GM18861 (cell line): ENCODE data around the gene KIRREL1.

ENCODE experiments used
- ATAC-seq: cut with Tn5 transposase; IDR thresholded peaks from one replicate; pipeline ENCODE4 v1.9.1; 2021; ENCODE audit not compliant: unreplicated experiment

KIRREL1 gene

DNA sequence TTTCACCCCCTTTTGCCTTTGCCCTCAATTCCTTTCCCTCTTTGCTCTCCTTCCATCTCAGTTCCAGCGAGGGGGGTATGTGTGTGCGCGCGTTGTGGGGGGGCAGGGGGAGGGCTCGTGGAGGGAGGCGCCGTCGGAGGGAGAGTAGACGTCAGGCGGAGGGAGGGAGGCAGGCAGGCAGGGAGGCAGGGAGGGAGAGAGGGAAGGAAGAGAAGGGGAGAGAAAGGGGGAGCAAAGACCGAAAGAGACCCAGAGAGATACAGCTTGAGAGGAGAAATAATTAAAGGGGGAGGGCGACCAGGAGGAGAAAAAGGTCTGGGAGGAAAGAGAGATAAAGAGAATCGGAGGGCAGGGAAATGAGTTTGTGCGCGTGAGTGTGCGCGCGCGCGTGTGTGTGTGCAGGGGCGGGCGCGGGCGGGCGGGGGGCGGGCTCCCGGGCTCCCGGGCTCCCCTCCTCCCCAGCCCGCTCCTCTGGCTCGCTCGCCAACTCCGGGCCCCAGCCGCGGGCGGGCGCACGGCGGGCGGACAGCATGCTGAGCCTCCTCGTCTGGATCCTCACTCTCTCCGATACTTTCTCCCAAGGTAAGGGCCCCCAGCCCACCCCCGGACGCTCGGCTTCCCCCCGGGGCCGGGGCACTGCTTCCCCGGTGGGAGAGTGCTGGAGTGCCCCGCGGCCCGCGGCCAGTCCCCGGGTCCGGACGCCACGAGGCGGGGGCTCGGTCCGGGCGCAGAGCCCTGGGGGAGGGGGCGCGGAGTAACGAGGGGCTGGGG is at the start of gene KIRREL1:
Gene KIRREL1, plus strand, starts transcription at position 499 of the 771 bp plus-strand sequence. Its CDS starts 32 bp downstream, at position 531.
- no peak for ATAC-seq

DNA sequence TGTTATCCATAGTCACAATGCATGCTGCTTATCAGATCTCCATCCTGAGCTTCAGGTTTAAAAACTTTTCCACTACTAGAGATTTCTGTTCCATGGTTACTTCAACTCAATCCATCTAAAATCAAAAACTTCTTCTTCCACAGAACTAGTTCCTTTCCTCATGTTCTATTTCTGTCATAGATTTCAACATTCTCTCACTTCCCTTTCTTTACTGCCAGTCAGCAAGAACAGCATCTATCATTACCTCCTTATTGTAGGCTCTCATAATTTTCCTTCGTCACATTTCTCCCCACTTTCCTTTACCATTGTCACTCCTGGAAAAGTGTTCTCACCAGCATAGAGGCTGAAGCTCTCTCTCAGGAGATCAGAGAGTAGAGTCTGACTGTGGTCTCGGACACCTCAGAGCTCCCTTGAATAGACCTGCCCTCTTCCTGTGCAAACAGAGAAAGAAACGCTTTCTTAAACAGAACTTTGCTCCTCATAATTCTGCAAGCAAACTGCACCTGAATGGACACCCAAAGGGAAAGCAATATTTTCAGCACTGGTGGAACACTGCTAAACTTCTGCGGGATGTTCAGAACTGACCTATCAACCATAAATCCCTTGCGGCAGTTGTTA is 48.7 kb upstream of the KIRREL1 start:
- no peak for ATAC-seq

DNA sequence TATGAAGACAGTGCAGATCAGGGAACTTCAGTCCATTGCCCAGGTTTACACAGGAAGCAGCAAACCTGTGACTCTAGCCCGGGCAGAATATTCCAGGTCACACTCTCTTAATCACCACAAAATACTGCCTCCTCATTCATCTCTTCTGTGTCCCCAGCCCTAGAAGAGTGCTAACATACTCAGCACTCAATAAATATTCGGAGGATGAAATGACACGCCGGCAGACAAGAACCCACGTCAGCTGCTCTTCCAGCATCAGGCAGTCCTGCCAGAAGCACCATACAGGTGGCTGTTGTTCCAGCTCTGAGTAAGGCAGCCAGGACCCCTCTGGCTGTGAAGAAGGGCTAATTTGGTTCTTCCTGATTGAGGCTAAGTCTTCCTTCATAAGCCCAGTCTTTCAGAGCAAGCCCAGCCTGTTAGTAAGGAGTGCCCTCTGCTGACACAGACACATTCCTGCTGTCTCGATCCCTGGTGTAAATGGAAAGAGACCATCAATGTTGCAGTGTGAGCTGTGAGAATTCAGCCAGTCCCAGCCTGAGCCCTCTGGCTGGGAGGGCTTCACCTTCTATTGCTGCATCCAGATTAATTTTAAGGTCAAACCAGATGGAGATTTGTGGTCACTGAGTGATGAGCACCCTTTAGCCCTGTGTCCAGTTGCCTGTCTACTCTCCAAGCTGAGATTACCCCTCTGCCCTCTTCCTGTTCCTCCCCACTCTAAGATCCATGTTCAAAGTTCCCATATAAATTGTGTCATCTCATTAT is 45.0 kb upstream of the KIRREL1 start:
- ATAC-seq: no peak

DNA sequence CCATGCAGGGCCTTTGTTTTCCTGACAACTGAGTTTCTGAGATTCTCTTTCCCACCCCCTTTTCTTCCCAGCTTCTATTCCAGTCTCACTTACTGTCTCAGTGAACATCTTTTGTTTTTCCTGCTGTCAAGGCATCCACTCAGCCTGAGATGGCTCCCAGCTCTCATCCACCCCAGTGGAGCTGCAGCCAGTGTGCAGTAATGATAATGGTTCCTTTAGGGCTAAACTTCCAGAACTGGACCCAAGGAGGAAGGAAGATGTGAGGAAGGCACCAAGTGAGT is 44.4 kb upstream of the KIRREL1 start:
- no peak for ATAC-seq

DNA sequence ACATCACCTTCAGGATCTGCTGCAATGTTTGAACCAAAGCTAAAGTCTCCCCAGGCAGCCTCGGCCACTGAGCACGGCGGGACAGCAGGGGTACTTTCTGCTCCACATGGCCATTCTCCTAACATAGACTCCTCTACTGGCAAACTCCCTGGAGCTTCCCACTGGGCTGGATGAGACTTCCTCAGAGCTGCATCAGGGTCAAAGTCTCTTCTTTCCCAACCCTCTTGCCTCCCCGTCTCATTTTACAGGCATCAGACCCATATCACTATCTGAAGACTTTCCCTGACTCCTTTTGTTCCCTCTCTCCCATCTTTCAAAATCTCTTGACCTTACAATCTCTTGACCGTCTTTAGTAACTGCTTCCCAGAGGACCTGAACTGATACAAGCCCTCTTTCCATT is 42.2 kb upstream of the KIRREL1 start:
- ATAC-seq: no peak

DNA sequence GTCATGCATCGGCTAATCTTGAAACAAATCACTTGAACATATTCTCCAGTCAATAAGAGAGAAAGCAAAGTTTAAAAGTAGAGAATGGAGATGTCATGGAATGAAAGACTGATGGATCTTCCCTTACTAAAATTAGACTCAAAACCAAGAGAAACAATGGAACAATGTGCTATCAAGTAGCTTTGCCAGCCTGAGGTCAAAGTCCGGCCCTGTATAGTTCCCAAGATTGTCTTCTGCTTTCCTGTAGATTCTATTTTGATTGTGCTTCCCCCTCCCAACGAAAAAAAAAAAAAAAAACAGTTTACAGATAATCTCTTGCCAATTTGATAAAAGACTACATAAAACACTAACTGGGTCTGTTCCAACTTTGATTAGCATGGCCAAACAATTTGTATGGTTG is 40.8 kb upstream of the KIRREL1 start:
- no peak for ATAC-seq

DNA sequence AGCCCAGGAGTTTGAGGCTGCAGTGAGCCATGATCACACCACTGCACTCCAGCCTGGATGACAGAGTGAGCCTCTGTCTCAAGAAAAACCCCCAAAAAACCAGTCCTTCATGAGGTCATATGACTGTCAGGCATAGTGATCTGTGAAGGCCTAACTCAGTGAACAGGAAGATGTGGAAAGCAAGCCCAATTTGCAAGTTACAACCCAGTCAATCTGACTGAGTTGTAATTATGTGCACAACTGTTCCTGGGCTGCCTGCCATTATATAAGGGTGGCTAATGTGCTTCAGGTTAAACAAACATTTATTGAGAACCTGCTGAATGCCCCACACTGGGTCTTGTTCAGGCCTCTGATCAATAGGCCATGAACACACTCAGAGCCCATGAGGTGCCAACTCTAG is 38.2 kb upstream of the KIRREL1 start:
- ATAC-seq: no peak

DNA sequence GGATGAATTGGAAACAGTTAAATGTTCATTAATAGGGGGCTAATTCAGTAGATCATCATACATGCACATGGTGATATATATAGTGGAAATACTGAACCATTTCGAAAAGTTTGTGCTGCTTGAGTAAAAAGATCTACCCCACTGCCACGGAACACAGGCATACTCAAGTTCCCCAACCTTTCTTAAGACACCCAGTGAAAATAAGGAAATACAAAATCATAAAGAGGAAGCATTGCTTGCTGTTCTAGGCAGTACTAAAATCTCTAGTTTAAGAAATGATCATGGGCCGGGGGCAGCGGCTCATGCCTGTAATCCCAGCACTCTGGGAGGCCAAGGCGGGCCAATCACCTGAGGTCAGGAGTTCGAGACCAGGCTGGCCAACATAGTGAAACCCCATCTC is 37.6 kb upstream of the KIRREL1 start:
- no peak for ATAC-seq

DNA sequence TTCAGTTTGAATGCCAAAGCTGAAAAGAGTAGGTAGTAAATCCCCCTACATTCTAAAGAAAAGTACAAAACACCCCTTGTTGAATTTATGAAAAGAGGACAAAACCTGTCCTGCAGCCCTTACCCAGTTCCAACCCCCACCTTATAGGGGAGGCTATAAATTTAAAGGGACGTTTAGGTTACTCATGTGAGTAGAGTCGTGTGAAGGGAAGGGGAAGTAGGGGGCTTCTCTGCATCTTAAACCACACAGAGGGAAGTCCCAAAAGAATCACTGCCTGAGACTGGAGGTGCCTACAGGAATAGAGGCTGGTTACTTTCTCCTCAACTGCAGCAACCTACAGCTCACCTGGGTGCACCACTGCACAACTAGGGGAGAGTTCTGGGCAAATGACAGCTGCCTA is 36.7 kb upstream of the KIRREL1 start:
- ATAC-seq: no peak

DNA sequence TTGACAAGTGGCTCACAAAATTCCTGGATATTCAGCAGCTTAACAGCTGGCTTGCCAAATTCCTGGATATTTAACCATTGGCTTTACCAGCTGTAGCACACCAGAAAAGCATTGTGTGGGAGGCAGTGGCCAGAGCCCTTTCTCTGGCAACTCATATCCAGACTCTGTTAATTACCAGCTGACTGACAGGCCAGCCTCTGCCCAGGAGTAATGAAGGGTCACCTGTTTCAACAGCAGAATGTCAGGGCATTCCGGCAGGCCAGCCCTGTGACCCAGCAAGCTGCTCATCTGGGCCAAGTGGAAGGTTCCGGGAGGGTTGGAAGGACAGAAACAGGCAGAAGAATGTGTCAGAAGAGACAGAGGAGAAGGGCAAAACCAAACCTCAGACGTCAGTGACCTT is 35.2 kb upstream of the KIRREL1 start:
- no peak for ATAC-seq

DNA sequence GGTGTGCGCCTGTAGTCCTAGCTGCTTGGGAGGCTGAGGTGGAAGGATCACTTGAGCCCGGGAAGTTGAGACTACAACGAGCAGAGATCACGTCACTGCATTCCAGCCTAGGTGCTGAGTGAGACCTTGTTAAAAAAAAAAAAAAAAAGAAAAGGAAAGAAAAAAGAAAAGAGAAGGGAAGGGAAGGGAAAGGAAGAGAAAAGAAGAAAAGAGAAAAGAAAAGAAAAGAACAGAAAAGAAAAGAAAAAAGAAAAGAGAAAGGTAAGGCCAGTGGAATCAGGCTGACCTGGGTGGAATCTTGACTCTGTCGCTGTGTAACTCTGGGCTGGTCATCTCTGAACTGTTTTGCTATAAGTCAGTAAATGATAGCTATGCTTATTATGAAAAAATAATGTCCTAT is 33.7 kb upstream of the KIRREL1 start:
- ATAC-seq: no peak

DNA sequence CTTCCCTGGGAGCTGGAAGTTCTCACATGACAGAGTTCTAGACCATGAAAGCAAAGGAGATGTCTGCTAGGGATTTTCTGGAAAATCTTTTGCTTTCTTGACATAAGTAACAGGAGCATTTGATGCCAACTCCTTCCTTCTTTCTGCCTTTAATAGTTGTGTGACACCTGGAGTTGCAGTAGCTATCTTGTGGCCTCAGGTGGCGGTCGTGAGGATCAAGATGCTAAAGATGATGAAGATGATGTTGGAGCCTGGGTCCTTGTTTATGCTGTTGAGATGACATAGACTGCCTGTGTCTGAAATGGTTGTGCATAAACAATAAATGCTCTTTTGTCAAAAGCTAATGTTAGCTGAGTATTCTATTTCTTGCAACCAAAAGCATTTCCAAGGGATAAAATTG is 32.7 kb upstream of the KIRREL1 start:
- no peak for ATAC-seq

DNA sequence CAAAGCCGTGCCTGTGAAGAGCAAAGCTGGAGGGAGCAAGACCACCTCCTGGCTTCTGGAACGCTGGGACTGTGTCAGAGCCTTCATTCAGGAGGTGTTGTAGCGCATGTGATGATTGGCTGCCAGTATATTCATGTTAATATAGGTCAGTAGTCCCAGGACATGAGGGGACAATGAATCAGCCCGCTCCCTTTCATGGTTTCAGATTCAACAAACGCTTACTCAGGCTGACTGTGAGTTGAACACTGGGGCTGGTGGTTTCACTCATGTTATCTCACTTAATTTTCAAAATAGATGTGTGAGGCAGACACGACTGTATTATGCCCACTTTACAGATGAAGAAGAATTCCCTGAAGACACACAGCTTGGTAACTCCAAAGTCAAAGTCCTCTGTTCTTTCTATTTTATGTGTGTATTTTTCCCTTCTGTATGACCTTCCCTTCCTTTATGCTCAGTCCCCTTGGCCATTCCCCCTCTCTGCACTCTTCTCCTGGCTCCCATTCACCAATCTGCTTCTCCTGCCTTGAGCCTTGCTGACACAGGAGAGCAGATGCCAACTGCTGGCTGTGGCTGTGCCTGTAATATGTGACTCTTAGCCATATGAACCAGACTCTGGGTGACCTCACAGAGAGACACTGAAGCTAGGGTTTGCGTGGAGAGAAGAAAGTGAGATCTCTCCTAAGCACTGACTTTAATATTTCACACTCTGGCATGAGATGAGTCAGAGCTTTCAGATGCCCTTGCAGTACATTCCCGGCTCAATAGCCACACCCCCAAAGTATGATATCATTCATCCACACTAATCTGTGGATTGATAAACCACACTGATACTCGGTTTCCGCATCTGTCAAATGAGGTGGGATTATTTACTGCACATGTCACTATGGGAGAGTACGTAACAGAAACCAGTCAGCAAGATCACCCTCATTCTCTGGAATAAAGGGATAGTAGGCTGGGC is 31.4 kb upstream of the KIRREL1 start:
- ATAC-seq: no peak

DNA sequence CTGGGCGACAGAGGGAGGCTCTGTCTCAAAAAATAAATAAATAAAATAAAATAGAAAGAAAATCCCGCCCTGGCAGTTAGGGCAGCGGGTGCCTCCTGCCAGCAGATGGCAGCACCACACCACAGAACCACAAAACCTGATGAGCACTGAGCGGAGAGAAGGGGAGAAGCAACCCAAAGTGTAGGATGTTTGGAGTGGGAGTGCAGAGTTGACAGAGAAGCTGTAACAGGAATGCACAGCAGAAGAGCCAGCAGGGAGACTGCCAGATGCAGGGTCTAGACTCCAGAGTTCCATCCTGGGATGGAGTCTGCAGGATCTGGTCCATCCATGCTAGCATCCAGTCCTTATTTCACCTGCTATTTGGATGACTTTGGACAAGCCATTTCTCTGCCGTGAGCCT is 29.7 kb upstream of the KIRREL1 start:
- no peak for ATAC-seq

DNA sequence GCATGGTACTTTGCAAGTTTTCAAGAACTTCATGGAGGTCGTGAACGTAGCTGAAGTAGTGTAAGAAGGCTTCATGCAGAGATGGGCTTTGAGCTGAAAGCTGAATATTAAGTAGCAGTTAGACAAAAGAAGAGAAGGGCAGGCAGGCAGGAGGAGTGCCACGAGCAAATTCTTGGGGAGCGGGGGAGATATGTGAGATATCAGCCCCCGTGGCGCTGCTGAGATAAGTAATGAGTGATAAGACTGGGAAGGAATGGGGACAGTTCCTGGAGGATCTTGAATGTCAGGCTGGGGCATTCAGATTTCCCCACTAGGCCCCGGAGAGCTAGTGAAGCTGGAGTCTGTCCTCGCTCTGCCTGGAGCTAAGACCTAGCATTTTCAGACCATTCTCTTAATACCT is 27.9 kb upstream of the KIRREL1 start:
- no peak for ATAC-seq

DNA sequence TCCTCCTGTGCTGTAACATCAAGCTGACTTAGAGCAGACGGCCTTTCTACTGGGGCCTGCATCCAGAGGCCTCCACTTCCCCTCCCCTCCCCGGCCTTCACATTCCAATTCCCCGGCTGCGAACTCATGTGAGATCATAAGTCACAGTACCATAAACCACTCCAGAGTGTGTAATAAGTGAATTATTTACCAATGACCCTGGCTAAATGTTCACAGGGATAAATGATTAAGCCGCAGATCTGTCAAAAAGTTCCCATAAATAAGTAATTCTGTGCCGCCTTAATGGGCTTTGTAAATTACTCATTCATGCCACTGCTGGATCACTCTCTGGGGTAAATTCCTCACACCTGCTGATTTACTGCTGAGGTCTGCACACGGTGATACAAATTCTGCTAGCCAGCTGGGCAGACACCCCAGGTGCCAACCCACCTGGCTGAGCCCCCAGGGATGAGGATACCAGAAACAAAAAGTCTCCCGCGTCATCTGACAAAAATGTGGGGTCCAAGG is 27.4 kb upstream of the KIRREL1 start:
- no peak for ATAC-seq

DNA sequence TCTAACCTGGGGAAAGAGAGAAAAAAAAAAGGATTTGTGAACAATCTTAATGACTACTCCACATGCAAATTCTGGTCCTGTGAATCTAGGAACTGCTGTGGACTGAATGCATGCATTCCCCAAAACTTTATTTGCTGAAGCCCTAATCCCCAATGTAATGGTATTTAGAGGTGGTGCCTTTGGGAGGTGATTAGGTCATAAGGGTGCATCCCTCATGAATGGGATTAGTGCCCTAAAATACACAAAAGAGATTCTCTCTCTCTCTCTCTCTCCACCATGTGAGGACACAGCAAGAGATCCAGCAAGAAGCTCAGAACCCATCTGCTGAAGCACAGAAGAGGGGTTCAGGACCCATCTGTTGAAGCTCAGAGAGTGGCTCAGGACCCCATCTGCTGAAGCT is 26.2 kb upstream of the KIRREL1 start:
- ATAC-seq: no peak

DNA sequence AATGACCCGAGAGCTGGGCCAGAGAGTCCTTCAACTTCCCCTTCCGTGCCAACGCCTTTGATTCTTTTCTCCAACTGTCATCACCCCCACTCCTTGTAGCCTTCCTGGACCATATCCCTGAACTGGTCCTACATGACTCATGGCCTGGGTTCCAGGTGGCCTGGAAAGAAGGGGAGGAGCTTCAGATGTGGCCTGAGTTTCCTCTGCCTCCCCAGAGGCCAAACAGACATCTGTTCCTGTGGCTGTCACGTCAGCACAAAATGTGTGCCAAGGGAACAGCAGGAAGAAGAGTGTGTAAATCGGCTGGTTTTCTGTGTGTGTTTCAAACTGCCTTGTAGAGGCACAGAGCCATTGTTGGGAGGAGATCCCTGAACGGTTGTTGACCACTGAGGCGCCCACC is 24.9 kb upstream of the KIRREL1 start:
- no peak for ATAC-seq

DNA sequence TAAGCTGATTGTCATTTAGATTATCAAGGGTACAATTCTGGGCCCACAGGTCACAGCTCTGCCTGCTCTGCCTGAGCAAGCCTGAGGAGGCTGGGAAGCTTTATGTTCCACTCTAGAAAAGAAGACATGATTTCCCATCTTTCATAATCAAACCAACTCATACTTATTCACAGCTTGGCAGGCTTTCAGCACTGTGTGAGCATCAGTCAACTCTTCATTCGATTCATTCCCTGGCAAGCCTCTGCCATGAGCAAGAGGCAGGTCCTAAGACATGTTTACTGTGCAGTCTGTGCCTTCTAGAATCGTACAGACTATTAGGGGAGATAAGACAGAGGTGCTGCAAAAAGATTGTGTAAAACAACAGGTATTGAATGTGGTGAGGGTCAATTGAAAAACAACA is 24.5 kb upstream of the KIRREL1 start:
- ATAC-seq: no peak

DNA sequence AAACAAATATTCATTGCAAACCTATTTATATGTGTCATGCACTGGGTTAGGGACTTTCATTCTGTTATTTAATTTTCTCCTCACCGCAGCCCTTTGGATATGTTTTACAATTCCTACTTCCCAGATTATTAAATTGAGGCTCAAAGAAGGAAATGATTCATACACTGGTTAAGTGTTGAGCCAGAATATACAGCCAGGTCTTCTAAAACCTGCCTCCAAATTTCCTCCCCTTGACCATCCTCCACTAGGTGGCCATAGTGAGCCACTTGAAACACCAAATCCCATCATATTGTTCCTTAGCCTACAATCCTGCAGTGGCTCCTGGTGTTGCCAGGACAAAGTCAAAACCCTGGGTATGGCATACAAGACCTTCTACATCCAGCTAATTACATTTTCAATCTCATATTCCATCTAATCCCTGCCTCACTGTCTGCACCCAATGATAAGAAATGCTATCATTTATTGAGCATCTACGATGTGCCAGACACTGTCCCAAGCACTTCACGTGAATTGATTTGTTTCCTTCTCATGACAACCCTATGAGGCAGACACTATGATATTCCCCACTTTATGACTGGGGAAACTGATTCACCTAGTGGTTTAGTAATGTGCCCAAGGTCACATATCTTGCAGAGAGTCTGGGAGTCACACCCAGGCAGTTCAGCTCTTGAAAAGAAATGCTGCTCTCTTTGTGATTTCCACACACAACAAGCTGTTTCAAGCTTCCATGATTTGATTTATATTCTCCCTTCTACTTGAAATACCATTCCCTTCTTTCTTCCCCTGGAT is 23.6 kb upstream of the KIRREL1 start:
- no peak for ATAC-seq
